Keratinocyte (primary cell): ENCODE measurements around the gene CREM.

ENCODE experiments used
- CTCF ChIP-seq, 3 experiments: IDR thresholded peaks in 1 of 3; conservative IDR thresholded peaks in 1 of 3; optimal IDR thresholded peaks in 1 of 3; 2 replicates in 2 of 3; 3 replicates in 1 of 3; pipeline versions ENCODE3 to v1.5.1; 2011; ENCODE audit warnings: low read length in 3 of 3, mild to moderate bottlenecking in 3 of 3, moderate library complexity in 2 of 3, control low read depth in 1 of 3, inconsistent platforms in 1 of 3; ENCODE audit not compliant: insufficient read depth in 2 of 3; ENCODE audit errors: extremely low read depth in 1 of 3
- EZH2 ChIP-seq: IDR thresholded peaks from one replicate; pipeline ENCODE4 v1.6.1; 2012; ENCODE audit warnings: inconsistent platforms, mild to moderate bottlenecking, low read length, moderate library complexity

- TF ChIP-seq CTCF (optimal IDR thresholded peaks at IDR 0.05 in 1 of 3, IDR thresholded peaks at IDR 0.05 in 1 of 3, conservative IDR thresholded peaks at IDR 0.05 in 1 of 3; ENCODE audit: extremely low read depth in 1 of 3, insufficient read depth in 2 of 3, low read length in 3 of 3), result no peak
- TF ChIP-seq EZH2, result no peak
These were observed 68.3 kb downstream of the CREM start for GRCh38 chr10:35194906-35195305.
